SK-N-SH treated with all-trans-retinoic acid at 6 μM for 48 hours (cell line): ENCODE data around the gene LCE3E.

Experiments used
- ATAC-seq: fragments of 200-7000 bp; cut with Tn5 transposase; 3 replicates; pipeline ENCODE4 v1.9.1; 2020; ENCODE audit warnings: mild to moderate bottlenecking, moderate library complexity
- ARNTL ChIP-seq: fragments of 450-650 bp; formaldehyde crosslinking; IDR thresholded peaks from 2 replicates; pipeline ENCODE4 v1.5.0; 2020; ENCODE audit warnings: low read depth, mild to moderate bottlenecking, moderate library complexity, borderline replicate concordance
- BACH2 ChIP-seq: fragments of 250-450 bp; sonication (Bioruptor Pico); IDR thresholded peaks from 2 replicates; pipeline ENCODE4 v1.9.0; 2021; ENCODE audit warnings: mild to moderate bottlenecking, borderline replicate concordance
- CSDC2 ChIP-seq: fragments of 250-450 bp; sonication (Bioruptor Pico); IDR thresholded peaks from 2 replicates; pipeline ENCODE4 v1.5.0; 2020; ENCODE audit warnings: mild to moderate bottlenecking, moderate library complexity
- GLIS3 ChIP-seq: fragments of 250-450 bp; sonication (Bioruptor Pico); IDR thresholded peaks from 2 replicates; pipeline ENCODE4 v1.5.0; 2020; ENCODE audit warnings: mild to moderate bottlenecking, moderate library complexity
- ISL1 ChIP-seq: fragments of 250-450 bp; sonication (Bioruptor Pico); IDR thresholded peaks from 2 replicates; pipeline ENCODE4 v2.1.2; 2022; ENCODE audit warnings: mild to moderate bottlenecking, moderate library complexity
- OSR1 ChIP-seq: fragments of 250-450 bp; sonication (Bioruptor Pico); IDR thresholded peaks from 2 replicates; pipeline ENCODE4 v1.8.0; 2022; ENCODE audit warnings: moderate library complexity, mild to moderate bottlenecking, inconsistent platforms
- PPARA ChIP-seq: fragments of 250-450 bp; sonication (Bioruptor Pico); IDR thresholded peaks from 2 replicates; pipeline ENCODE4 v1.5.0; 2020; ENCODE audit warnings: mild to moderate bottlenecking, borderline replicate concordance
- SNAI2 ChIP-seq: fragments of 250-450 bp; sonication (Bioruptor Pico); IDR thresholded peaks from 2 replicates; pipeline ENCODE4 v1.5.0; 2020; ENCODE audit warnings: mild to moderate bottlenecking, moderate library complexity
- TCF4 ChIP-seq: fragments of 250-450 bp; sonication (Bioruptor Pico); IDR thresholded peaks from 2 replicates; pipeline ENCODE4 v1.8.0; 2021; ENCODE audit warnings: mild to moderate bottlenecking, moderate library complexity, borderline replicate concordance
- TOX ChIP-seq: fragments of 250-450 bp; sonication (Bioruptor Pico); IDR thresholded peaks from 2 replicates; pipeline ENCODE4 v1.8.0; 2021; ENCODE audit warnings: mild to moderate bottlenecking, moderate library complexity, borderline replicate concordance
- ZC3H10 ChIP-seq: fragments of 250-450 bp; sonication (Bioruptor Pico); IDR thresholded peaks from 2 replicates; pipeline ENCODE4 v1.5.1; 2021; ENCODE audit warnings: mild to moderate bottlenecking, moderate library complexity
- ZFP3 ChIP-seq: fragments of 250-450 bp; sonication (Bioruptor Pico); IDR thresholded peaks from 2 replicates; pipeline ENCODE4 v1.5.0; 2020; ENCODE audit warnings: mild to moderate bottlenecking, moderate library complexity
- ZFP30 ChIP-seq: fragments of 450-650 bp; formaldehyde crosslinking; IDR thresholded peaks from 2 replicates; pipeline ENCODE4 v1.5.0; 2022; ENCODE audit warnings: mild to moderate bottlenecking, moderate library complexity
- ZNF565 ChIP-seq: fragments of 450-650 bp; formaldehyde crosslinking; conservative IDR thresholded peaks from 2 replicates; pipeline ENCODE4 v1.5.0; 2020; ENCODE audit warnings: low read depth, mild to moderate bottlenecking, moderate library complexity
- ZNF70 ChIP-seq: fragments of 450-650 bp; formaldehyde crosslinking; IDR thresholded peaks from 2 replicates; pipeline ENCODE4 v1.5.0; 2020; ENCODE audit warnings: mild to moderate bottlenecking, moderate library complexity
- ZNF8 ChIP-seq: fragments of 450-650 bp; formaldehyde crosslinking; IDR thresholded peaks from 2 replicates; pipeline ENCODE4 v1.5.0; 2020; ENCODE audit warnings: mild to moderate bottlenecking, moderate library complexity
- TF ChIP-seq, protein P1 (sequence below): fragments of 250-450 bp; sonication (Bioruptor Pico); IDR thresholded peaks from 2 replicates; pipeline ENCODE4 v1.8.0; 2020; ENCODE audit warnings: mild to moderate bottlenecking, moderate library complexity, borderline replicate concordance
- TF ChIP-seq, protein P2 (sequence below): fragments of 250-450 bp; sonication (Bioruptor Pico); IDR thresholded peaks from 2 replicates; pipeline ENCODE4 v1.5.1; 2021; ENCODE audit warnings: mild to moderate bottlenecking, moderate library complexity
- TF ChIP-seq, protein P3 (sequence below): fragments of 250-450 bp; sonication (Bioruptor Pico); IDR thresholded peaks from 2 replicates; pipeline ENCODE4 v1.5.0; 2020; ENCODE audit warnings: mild to moderate bottlenecking, moderate library complexity
- TF ChIP-seq, protein P4 (sequence below): fragments of 250-450 bp; sonication (Bioruptor Pico); IDR thresholded peaks from 2 replicates; pipeline ENCODE4 v1.5.1; 2020; ENCODE audit warnings: low read depth, mild to moderate bottlenecking, moderate library complexity

Gene LCE3E

DNA sequence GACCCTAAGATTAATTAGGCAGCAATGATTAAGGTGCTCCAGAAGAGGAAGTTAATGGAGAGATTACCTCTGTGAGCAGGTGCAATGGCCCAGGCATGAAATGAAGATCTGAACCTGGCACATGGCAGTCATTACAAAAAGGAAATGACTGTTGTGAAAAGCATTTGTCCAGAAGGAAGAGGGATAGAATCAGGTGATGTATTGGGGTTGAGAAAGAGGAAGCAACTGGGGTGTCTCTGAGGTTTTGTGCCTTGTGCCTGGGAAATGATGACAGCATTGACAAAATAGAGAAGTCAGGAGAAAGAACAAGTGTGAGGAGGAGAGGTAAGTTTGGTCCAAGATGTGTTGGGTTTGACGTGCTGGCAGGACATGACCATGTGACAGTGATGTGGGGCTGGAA is 46.7 kb downstream of the LCE3E start:
- TF ChIP-seq OSR1 (CRISPR knock-in tag), result no peak
- no peak for TF ChIP-seq TCF4 (CRISPR knock-in tag)
- no peak for TF ChIP-seq ZNF8 (CRISPR knock-in tag)
- no peak for TF ChIP-seq ISL1 (CRISPR knock-in tag)
- no peak for TF ChIP-seq ZFP30 (CRISPR knock-in tag)
- TF ChIP-seq, protein P1, sequence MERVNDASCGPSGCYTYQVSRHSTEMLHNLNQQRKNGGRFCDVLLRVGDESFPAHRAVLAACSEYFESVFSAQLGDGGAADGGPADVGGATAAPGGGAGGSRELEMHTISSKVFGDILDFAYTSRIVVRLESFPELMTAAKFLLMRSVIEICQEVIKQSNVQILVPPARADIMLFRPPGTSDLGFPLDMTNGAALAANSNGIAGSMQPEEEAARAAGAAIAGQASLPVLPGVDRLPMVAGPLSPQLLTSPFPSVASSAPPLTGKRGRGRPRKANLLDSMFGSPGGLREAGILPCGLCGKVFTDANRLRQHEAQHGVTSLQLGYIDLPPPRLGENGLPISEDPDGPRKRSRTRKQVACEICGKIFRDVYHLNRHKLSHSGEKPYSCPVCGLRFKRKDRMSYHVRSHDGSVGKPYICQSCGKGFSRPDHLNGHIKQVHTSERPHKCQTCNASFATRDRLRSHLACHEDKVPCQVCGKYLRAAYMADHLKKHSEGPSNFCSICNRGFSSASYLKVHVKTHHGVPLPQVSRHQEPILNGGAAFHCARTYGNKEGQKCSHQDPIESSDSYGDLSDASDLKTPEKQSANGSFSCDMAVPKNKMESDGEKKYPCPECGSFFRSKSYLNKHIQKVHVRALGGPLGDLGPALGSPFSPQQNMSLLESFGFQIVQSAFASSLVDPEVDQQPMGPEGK, result no peak
- TF ChIP-seq, protein P2, sequence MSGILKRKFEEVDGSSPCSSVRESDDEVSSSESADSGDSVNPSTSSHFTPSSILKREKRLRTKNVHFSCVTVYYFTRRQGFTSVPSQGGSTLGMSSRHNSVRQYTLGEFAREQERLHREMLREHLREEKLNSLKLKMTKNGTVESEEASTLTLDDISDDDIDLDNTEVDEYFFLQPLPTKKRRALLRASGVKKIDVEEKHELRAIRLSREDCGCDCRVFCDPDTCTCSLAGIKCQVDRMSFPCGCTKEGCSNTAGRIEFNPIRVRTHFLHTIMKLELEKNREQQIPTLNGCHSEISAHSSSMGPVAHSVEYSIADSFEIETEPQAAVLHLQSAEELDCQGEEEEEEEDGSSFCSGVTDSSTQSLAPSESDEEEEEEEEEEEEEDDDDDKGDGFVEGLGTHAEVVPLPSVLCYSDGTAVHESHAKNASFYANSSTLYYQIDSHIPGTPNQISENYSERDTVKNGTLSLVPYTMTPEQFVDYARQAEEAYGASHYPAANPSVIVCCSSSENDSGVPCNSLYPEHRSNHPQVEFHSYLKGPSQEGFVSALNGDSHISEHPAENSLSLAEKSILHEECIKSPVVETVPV (CRISPR knock-in tag), result no peak
- TF ChIP-seq BACH2, result no peak
- no peak for TF ChIP-seq GLIS3 (CRISPR knock-in tag)
- ATAC-seq, result no peak

DNA sequence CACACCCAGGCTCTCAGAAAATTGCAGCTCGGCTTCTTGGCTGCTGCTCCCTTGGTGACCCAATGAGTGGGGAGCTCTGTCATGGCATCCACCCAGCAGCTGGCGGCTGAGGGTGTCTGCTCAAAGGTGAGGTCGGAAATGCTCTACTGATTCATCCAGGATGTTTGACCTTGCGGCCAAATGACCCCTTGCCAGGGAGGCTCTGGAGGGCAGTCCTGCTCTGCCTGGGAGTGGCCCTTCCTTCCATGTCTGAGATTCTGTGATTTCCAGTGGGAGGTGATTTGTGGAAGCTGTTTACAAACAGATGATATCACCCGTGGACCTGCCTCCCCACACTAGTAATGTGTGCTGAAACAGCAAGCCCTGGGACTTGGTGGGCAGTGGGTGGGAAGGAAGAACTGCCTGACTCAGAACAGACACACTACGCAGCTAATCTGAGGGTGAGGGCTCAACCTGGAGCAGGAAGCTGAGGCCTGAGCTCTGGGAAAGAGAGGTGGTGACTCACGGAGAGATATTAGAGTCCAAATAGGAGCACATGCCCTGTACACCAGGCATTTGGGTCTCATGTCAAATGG is 49.3 kb downstream of the LCE3E start:
- no peak; the same call in 2 of the 3 replicates for ATAC-seq
- TF ChIP-seq ISL1 (CRISPR knock-in tag) (no peak), PPARA (CRISPR knock-in tag) (no peak), ARNTL (CRISPR knock-in tag) (no peak), OSR1 (CRISPR knock-in tag) (no peak), ZNF8 (CRISPR knock-in tag) (no peak), ZFP30 (CRISPR knock-in tag) (no peak), CSDC2 (CRISPR knock-in tag) (no peak), TCF4 (CRISPR knock-in tag) (no peak), ZFP3 (CRISPR knock-in tag) (no peak), ZC3H10 (CRISPR knock-in tag) (no peak), SNAI2 (CRISPR knock-in tag) (no peak), ZNF70 (CRISPR knock-in tag) (no peak)
- TF ChIP-seq, protein P3, sequence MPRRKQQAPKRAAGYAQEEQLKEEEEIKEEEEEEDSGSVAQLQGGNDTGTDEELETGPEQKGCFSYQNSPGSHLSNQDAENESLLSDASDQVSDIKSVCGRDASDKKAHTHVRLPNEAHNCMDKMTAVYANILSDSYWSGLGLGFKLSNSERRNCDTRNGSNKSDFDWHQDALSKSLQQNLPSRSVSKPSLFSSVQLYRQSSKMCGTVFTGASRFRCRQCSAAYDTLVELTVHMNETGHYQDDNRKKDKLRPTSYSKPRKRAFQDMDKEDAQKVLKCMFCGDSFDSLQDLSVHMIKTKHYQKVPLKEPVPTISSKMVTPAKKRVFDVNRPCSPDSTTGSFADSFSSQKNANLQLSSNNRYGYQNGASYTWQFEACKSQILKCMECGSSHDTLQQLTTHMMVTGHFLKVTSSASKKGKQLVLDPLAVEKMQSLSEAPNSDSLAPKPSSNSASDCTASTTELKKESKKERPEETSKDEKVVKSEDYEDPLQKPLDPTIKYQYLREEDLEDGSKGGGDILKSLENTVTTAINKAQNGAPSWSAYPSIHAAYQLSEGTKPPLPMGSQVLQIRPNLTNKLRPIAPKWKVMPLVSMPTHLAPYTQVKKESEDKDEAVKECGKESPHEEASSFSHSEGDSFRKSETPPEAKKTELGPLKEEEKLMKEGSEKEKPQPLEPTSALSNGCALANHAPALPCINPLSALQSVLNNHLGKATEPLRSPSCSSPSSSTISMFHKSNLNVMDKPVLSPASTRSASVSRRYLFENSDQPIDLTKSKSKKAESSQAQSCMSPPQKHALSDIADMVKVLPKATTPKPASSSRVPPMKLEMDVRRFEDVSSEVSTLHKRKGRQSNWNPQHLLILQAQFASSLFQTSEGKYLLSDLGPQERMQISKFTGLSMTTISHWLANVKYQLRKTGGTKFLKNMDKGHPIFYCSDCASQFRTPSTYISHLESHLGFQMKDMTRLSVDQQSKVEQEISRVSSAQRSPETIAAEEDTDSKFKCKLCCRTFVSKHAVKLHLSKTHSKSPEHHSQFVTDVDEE (CRISPR knock-in tag), result no peak
- TF ChIP-seq, protein P1, result no peak
- TF ChIP-seq, protein P2 (CRISPR knock-in tag), result no peak
- TF ChIP-seq, protein P4, sequence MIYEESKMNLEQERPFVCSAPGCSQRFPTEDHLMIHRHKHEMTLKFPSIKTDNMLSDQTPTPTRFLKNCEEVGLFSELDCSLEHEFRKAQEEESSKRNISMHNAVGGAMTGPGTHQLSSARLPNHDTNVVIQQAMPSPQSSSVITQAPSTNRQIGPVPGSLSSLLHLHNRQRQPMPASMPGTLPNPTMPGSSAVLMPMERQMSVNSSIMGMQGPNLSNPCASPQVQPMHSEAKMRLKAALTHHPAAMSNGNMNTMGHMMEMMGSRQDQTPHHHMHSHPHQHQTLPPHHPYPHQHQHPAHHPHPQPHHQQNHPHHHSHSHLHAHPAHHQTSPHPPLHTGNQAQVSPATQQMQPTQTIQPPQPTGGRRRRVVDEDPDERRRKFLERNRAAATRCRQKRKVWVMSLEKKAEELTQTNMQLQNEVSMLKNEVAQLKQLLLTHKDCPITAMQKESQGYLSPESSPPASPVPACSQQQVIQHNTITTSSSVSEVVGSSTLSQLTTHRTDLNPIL (CRISPR knock-in tag), result no peak
- TF ChIP-seq, all 23 proteins: peak for 0

DNA sequence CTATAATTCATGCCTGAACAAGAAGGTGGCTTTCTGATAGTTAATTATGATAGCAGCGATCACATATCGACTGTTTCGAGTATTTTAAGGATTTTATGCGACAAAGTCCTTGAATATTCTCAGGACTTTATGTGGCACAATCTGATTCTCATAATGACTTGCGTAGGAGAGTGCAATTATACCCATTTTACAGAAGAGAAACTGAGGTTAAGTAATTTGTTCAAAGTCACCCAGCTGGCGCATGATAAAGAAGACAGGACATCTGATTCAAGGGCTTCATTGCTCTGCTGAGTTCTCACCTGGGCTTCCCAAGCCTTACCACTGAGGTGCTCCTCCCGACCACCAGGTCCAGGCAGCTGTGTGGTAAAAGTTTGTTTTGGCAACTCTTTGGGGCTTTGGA is 50.5 kb downstream of the LCE3E start:
- ATAC-seq, result no peak
- TF ChIP-seq, protein P4 (CRISPR knock-in tag), result no peak
- no peak for TF ChIP-seq TOX (CRISPR knock-in tag)
- no peak for TF ChIP-seq OSR1 (CRISPR knock-in tag)
- TF ChIP-seq ZNF565 (CRISPR knock-in tag), result no peak
- TF ChIP-seq, protein P2 (CRISPR knock-in tag), result no peak
- TF ChIP-seq ARNTL (CRISPR knock-in tag), result no peak
- no peak for TF ChIP-seq PPARA (CRISPR knock-in tag)
- TF ChIP-seq, protein P1, result no peak
- no peak for TF ChIP-seq ZFP3 (CRISPR knock-in tag)
